Endothelial cell of umbilical vein (primary cell): ENCODE results near the gene THEMIS.

ENCODE experiments used
- CTCF ChIP-seq, 2 donors: IDR thresholded peaks; 1 replicate in 1 of 2; 2 replicates in 1 of 2; pipeline ENCODE4 v1.5.1; 2011; ENCODE audit warnings: low read length in 2 of 2, mild to moderate bottlenecking in 2 of 2, moderate library complexity in 2 of 2, control low read depth in 1 of 2, inconsistent platforms in 1 of 2, low read depth in 1 of 2; ENCODE audit not compliant: insufficient read depth in 1 of 2; ENCODE audit errors: extremely low read depth in 1 of 2
- EZH2 ChIP-seq: IDR thresholded peaks from 2 replicates; pipeline ENCODE4 v1.6.1; 2012; ENCODE audit warnings: borderline replicate concordance, low read depth, mild to moderate bottlenecking, moderate library complexity, low read length, inconsistent platforms; ENCODE audit not compliant: severe bottlenecking
- FOS ChIP-seq: IDR thresholded peaks from 2 replicates; pipeline ENCODE4 v1.6.1; 2011; ENCODE audit warnings: mild to moderate bottlenecking, low read length, moderate library complexity, borderline replicate concordance; ENCODE audit not compliant: insufficient read depth
- JUN ChIP-seq: IDR thresholded peaks from 2 replicates; pipeline ENCODE4 v1.6.1; 2011; ENCODE audit warnings: borderline replicate concordance, low read depth; ENCODE audit not compliant: insufficient read length, insufficient read depth
- POLR2A ChIP-seq: IDR thresholded peaks from 2 replicates; pipeline ENCODE4 v1.6.1; 2012; ENCODE audit warnings: low read depth, mild to moderate bottlenecking, control low read depth, low read length
- POLR2AphosphoS5 ChIP-seq: IDR thresholded peaks from 2 replicates; pipeline ENCODE4 v1.6.1; 2012; ENCODE audit warnings: low read depth, mild to moderate bottlenecking, control low read depth, low read length, moderate library complexity; ENCODE audit not compliant: insufficient read depth
- TF ChIP-seq, protein P1 (sequence below): IDR thresholded peaks from 2 replicates; pipeline ENCODE4 v1.6.1; 2011; ENCODE audit not compliant: insufficient read depth, insufficient read length

DNA sequence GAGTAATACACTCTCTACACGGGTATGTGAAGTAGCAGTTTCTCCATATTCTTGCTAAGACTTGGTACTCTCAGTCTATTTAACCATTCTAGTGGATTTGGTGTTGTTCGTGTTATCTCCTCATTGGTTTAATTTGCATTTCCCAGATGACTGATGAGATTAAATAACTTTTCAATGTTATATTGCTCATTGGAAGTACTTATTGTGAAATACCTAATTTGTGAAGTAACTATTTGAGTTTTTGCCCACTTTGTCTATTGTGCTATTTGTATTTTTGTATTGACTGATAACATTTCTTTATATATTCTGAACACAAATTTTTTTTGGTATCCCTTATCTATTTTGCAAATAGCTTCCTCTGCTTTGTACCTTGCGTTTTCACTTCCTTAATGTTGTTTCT lies 167.9 kb downstream of the THEMIS start:
- TF ChIP-seq POLR2A (no peak), EZH2 (no peak), CTCF (IDR thresholded peaks at IDR 0.05; ENCODE audit: extremely low read depth in 1 of 2, insufficient read depth in 1 of 2, low read depth in 1 of 2, low read length in 2 of 2) (no peak), FOS (no peak), POLR2AphosphoS5 (no peak), JUN (no peak)
- TF ChIP-seq, protein P1, sequence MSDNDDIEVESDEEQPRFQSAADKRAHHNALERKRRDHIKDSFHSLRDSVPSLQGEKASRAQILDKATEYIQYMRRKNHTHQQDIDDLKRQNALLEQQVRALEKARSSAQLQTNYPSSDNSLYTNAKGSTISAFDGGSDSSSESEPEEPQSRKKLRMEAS = no peak
